Stimulated activated CD8-positive, alpha-beta memory T cell treated with anti-CD3 and anti-CD28 coated beads, Interleukin-12 subunit alpha, Interleukin-12 subunit beta, amount 100 ng/mL, for 1 hour (primary cell): ENCODE data around the gene NPY2R.

ENCODE experiments used
- DNase-seq: peaks from one replicate; pipeline ENCODE4 v3.0.0-alpha.2; 2020; ENCODE audit warnings: low read depth

The NPY2R gene

GRCh38 chr4:155249016-155249566, 40.7 kb downstream of the NPY2R start:
- no peak for DNase-seq

- no peak for DNase-seq
Measured at GRCh38 chr4:155252327-155252726, 43.9 kb downstream of the NPY2R start.

GRCh38 chr4:155263480-155263879, 55.0 kb downstream of the NPY2R start:
- DNase-seq, result no peak

- DNase-seq, result no peak
Measured at GRCh38 chr4:155265113-155265512, 56.7 kb downstream of the NPY2R start.
